ENCODE data around the gene GZMM.
"Not testable (repeated sequence)": the region's sequence is repeated elsewhere in the genome, so short reads cannot be mapped to it uniquely, and the experiment has no call there.

GZMM gene

DNA sequence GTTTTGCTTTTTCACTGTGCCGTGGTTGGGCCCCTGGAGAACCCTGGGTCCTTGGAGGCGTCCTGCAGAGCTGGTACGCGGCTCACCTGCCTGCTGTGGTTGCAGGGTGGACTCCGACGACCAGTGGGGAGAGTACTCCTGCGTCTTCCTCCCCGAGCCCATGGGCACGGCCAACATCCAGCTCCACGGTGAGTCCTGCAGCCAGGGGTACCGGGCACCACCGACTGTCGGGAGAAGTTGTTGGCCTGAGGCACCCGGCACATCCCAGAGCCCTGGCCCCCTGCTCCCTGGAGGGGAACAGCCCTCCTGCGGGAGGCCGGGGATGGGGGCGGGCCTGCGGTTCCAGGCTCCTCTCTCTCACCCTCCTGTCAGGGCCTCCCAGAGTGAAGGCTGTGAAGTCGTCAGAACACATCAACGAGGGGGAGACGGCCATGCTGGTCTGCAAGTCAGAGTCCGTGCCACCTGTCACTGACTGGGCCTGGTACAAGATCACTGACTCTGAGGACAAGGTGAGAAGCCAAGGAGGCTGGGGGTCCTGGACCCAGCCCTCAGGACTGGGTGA is 36.5 kb downstream of the GZMM start:
- in situ Hi-C loops (cut with HindIII; ENCODE audit: low sequenced_read_pairs) = no loop called here

GRCh38 chr19:581399-582111 is 37.7 kb downstream of the GZMM start:
- in situ Hi-C loops (cut with HindIII; ENCODE audit: low sequenced_read_pairs) = no loop called here

- in situ Hi-C loops (cut with HindIII; ENCODE audit: low sequenced_read_pairs) = no loop called here
Observed at GRCh38 chr19:582497-583197, 38.8 kb downstream of the GZMM start.

- in situ Hi-C loops (cut with HindIII; ENCODE audit: low sequenced_read_pairs) = no loop called here
Observed at GRCh38 chr19:583198-583967, 39.5 kb downstream of the GZMM start.

DNA sequence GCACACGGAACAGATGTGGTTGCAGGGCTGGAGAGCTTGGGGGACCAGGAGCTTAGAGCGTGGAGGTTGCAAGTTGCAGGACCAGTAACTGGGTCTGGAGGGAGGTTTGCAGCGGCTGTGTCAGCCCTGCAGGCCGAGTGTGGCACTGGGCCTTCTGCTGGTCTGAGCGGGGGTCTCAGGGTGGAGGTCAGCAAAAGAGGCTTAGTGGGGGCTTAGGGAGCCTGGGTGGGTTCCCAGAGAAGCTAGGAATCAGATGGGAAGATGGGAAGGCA is 40.1 kb downstream of the GZMM start:
- in situ Hi-C loops (cut with HindIII; ENCODE audit: low sequenced_read_pairs) = no loop called here

GRCh38 chr19:584240-585001 is 40.6 kb downstream of the GZMM start:
- in situ Hi-C loops (cut with HindIII; ENCODE audit: low sequenced_read_pairs) = no loop called here

DNA sequence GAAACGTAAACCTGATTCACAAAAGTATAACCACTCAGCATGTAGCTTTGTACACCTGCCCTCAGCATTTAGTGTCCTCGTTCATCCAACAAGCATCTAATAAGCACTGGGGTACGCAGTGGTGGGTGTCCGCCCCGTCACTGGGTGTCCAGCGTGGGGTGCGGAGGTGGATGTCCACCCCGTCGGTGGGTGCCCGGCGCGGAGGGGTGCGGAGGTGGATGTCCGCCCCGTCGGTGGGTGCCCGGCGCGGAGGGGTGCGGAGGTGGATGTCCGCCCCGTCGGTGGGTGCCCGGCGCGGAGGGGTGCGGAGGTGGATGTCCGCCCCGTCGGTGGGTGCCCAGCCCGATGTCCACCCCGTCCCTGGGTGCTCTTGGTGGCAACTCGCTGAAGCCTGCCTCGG is 41.3 kb downstream of the GZMM start:
- in situ Hi-C loops (cut with HindIII; ENCODE audit: low sequenced_read_pairs) = not testable (repeated sequence)

GRCh38 chr19:585551-586110 is 41.8 kb downstream of the GZMM start:
- in situ Hi-C loops (cut with HindIII; ENCODE audit: low sequenced_read_pairs) = no loop called here

GRCh38 chr19:588093-588740 is 44.4 kb downstream of the GZMM start:
- in situ Hi-C loops (cut with HindIII; ENCODE audit: low sequenced_read_pairs) = no loop called here

DNA sequence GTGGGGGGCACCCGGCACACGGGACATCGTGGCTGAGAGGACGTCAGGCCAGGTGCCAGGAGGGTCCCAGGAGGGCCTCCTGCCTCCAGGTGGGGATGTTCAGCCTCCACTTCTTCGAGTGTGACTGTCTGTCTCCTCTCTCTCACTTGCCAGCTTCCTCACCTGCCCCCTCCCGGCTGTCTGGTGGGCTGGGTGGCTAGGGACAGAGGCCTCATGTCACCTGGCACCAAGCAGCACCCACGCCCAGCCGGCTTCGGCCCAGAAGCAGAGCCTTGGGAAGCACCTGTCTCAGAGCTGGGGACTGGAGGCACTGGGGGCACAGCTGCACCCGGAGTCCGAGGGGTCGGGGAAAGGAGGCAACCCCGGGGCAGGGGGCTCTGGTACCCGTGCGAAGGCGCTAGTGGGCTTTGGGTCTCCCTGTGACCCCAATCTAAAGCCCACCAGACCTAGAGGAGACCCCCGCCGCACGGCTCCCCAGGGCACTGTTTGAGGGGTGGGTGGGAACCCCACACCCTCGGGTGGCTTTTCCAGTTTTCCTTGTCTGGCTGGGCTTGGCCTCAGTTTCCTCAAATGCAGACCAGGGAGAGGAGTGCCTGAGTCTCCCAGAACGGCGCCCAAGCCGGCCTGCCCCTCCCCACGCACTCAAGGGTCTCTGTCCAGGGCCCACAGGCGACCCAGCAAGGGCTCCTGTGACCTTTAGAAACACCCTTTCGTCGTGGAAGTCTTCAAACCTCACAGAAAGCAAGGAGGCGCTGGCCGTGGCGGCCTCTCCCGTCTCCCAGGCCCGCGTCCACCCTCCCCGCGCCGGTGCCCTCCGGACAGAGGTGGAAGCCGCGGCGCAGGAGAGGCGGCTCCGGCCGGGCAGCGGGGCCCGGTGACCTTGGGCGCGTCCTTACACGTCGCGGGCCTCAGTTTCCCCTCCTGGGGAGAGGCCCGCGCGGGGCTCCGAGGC is 45.2 kb downstream of the GZMM start:
- in situ Hi-C loops (cut with HindIII; ENCODE audit: low sequenced_read_pairs) = no loop called here

- in situ Hi-C loops (cut with HindIII; ENCODE audit: low sequenced_read_pairs) = no loop called here
Observed at GRCh38 chr19:589693-590395, 46.0 kb downstream of the GZMM start, which contains the start of gene HCN2. Gene HCN2, plus strand, starts transcription at chr19:589881. Its CDS starts 65 bp downstream, at chr19:589946.

GRCh38 chr19:590396-590745 is 46.5 kb downstream of the GZMM start:
- in situ Hi-C loops (cut with HindIII; ENCODE audit: low sequenced_read_pairs) = no loop called here

- in situ Hi-C loops (cut with HindIII; ENCODE audit: low sequenced_read_pairs) = no loop called here
Observed at GRCh38 chr19:590750-591098, 46.9 kb downstream of the GZMM start.

DNA sequence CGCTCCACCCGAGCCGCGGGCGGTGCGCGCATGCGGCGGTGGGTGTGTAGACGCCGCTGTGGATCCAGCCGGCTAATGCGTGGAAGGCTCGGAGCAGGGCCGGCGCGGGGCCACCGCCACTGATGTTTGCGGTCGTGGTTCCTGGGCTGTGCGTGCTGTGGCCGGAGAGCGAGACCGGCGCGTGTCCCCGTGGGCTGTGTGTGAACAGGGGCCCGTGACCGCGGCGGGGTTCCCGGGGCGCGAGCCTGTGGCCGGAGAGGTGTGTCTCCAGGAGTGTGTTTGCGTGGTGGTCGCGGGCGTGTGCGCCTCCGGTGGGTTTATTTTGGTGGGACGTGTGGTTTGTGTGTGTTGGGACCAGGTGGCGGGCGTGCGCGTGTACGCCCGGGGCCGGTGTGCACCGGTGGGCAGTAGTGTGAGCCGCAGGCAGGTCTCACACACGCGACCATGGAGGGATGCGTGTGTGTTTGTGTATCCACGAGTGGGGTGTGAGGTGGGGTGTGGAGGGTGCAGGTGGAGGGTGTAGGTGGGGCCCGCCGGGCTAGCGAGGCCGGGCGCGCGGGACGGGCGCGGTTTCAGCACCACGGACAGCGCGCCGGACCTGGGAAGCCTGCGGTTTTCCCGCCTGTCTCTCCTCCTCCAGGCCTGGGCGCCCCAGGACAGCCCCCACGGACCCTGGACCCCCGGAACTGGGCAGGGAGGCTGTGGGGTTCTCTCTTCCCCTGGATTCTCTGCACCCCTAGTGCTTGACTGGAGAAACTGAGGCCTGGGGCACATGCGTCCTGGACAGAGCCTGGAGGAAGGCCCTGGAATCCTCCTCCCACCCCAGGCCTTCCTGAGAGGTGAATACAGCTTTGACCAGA is 47.5 kb downstream of the GZMM start:
- in situ Hi-C loops (cut with HindIII; ENCODE audit: low sequenced_read_pairs) = no loop called here

GRCh38 chr19:592101-592500 is 48.2 kb downstream of the GZMM start:
- in situ Hi-C loops (cut with HindIII; ENCODE audit: low sequenced_read_pairs) = no loop called here

DNA sequence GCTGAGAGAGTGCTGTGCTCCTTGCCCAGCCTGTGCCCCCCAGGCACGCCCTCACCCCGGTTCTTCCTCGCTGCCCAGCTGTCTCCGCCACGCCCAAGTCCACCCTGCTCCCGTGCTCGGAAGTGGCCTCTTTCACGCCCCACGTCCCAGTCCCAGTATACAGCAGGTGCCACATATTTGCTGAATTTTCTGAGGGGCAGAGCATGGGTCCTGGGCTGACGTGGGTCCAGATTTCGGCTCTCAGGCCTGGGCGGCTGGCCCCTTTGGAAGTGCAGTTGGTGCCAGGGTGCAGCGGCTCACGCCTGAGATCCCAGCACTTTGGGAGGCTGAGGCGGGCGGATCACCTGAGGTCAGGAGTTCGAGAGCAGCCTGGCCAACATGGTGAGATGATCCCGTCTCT is 49.2 kb downstream of the GZMM start:
- in situ Hi-C loops (cut with HindIII; ENCODE audit: low sequenced_read_pairs) = no loop called here

GRCh38 chr19:593505-593904 is 49.7 kb downstream of the GZMM start:
- in situ Hi-C loops (cut with HindIII; ENCODE audit: low sequenced_read_pairs) = no loop called here
